GM12892 (cell line): ENCODE data around the gene EPB41L4A.

Experiments used
- POLR2A ChIP-seq: IDR thresholded peaks from 2 replicates; pipeline ENCODE4 v1.6.1; 2011; ENCODE audit warnings: low read depth, low read length, control low read depth
- POLR2AphosphoS5 ChIP-seq: IDR thresholded peaks from 2 replicates; pipeline ENCODE4 v1.6.1; 2011; ENCODE audit warnings: low read depth, low read length, control low read depth
- TAF1 ChIP-seq: IDR thresholded peaks from 2 replicates; pipeline ENCODE4 v1.6.1; 2011; ENCODE audit warnings: low read depth, mild to moderate bottlenecking, control low read depth, low read length, borderline replicate concordance

GRCh38 chr5:112290691-112291090 is 128.4 kb downstream of the EPB41L4A start:
- no peak for TF ChIP-seq POLR2A
- TF ChIP-seq TAF1, result no peak
- TF ChIP-seq POLR2AphosphoS5, result no peak
